Measurements from ENCODE around the gene SMYD3. TPM values are rescaled to one million over a fixed set of nuclear protein-coding genes. Genes with fewer than 3 reads are reported as not detected.
"Not testable (repeated sequence)": the region's sequence is repeated elsewhere in the genome, so short reads cannot be mapped to it uniquely, and the experiment has no call there.

The SMYD3 gene
- total RNA-seq, 3 donors from 2014 or later: 16.8 to 28.8 (median 19.5) TPM

DNA sequence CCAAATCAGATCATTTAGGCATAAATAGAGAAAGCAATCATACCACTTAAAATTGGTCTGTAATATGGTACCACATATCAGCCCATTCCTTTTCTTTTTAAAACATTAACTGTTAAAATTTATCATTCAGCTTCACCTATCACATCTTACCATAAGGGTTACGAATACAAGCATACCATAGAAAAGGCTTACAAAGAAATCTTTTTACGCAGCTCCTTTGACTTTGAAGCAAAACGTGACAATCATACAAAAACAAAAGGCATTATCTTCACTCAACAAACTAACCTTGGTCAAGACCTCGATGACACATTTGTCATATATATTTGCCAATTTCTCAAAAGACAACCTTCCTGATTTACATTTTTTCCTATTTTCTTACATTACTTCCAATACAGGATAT is 169.0 kb downstream of the SMYD3 start:
- intact Hi-C loops (cut with DNase I; ENCODE audit: low total_unique reads): loop anchor here (10.0 kb wide), 1 partner anchor 693 kb away; no protein-coding TSS in a partner anchor
- no peak overlapping the region for H3K4me3 ChIP-seq
- TF ChIP-seq, protein P1, sequence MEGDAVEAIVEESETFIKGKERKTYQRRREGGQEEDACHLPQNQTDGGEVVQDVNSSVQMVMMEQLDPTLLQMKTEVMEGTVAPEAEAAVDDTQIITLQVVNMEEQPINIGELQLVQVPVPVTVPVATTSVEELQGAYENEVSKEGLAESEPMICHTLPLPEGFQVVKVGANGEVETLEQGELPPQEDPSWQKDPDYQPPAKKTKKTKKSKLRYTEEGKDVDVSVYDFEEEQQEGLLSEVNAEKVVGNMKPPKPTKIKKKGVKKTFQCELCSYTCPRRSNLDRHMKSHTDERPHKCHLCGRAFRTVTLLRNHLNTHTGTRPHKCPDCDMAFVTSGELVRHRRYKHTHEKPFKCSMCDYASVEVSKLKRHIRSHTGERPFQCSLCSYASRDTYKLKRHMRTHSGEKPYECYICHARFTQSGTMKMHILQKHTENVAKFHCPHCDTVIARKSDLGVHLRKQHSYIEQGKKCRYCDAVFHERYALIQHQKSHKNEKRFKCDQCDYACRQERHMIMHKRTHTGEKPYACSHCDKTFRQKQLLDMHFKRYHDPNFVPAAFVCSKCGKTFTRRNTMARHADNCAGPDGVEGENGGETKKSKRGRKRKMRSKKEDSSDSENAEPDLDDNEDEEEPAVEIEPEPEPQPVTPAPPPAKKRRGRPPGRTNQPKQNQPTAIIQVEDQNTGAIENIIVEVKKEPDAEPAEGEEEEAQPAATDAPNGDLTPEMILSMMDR (IDR thresholded peaks at IDR 0.05): no peak
- TF ChIP-seq POLR2AphosphoS5 (IDR thresholded peaks at IDR 0.05) (no peak), POLR2A (IDR thresholded peaks at IDR 0.05) (no peak)

GRCh38 chr1:246335151-246335550 is 171.9 kb downstream of the SMYD3 start:
- no peaks in the 10 kb centered on the region for H3K27me3 ChIP-seq
- H3K4me3 ChIP-seq: no peak overlapping the region
- no peak overlapping the region for H3K27ac ChIP-seq
- DNase-seq (ENCODE audit: low spot score in 2 of 2): no peak
- TF ChIP-seq POLR2A (IDR thresholded peaks at IDR 0.05) (no peak), POLR2AphosphoS5 (IDR thresholded peaks at IDR 0.05) (no peak)
- TF ChIP-seq, protein P1 (IDR thresholded peaks at IDR 0.05): no peak
- H3K4me1 ChIP-seq: no peaks in the 10 kb centered on the region
- H3K9me3 ChIP-seq: no peaks in the 10 kb centered on the region
- intact Hi-C loops (cut with DNase I; ENCODE audit: low total_unique reads): loop anchor here (10.0 kb wide), 1 partner anchor 690 kb away; no protein-coding TSS in a partner anchor
- no peaks in the 10 kb centered on the region for H3K36me3 ChIP-seq

More for the DNA sequence above, 169.0 kb downstream of the SMYD3 start:
- Histone ChIP-seq H3K27me3 (no peaks in the 10 kb centered on the region), H3K9me3 (no peaks in the 10 kb centered on the region), H3K27ac (no peak overlapping the region), H3K4me1 (no peaks in the 10 kb centered on the region), H3K36me3 (no peaks in the 10 kb centered on the region)
- no peak for DNase-seq (ENCODE audit: low spot score in 2 of 2)

DNA sequence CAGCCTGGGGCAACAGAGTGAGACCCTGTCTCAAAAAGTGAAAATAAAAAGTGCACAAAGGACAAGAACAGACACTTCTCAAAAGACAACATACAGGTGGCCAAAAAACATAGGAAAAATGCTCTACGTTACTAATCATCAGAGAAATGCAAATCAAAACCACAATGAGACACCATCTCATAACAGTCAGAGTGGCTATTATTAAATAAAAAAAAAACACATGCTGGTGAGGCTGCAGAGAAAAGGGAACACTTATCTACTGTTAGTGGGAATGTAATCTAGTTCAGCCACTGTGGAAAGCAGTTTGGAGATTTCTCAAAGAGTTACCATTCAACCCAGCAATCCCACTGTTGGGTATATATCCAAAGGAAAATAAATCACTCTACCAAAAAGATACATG is 173.2 kb downstream of the SMYD3 start:
- intact Hi-C loops (cut with DNase I; ENCODE audit: low total_unique reads): loop anchor here (10.0 kb wide), 1 partner anchor 689 kb away; no protein-coding TSS in a partner anchor
- H3K4me1 ChIP-seq: no peaks in the 10 kb centered on the region
- H3K27me3 ChIP-seq: no peaks in the 10 kb centered on the region
- H3K36me3 ChIP-seq: no peaks in the 10 kb centered on the region
- TF ChIP-seq POLR2A (IDR thresholded peaks at IDR 0.05) (no peak), POLR2AphosphoS5 (IDR thresholded peaks at IDR 0.05) (no peak)
- TF ChIP-seq, protein P1 (IDR thresholded peaks at IDR 0.05): no peak
- DNase-seq (ENCODE audit: low spot score in 2 of 2): no peak
- H3K4me3 ChIP-seq: no peak overlapping the region
- H3K9me3 ChIP-seq: no peaks in the 10 kb centered on the region
- no peak overlapping the region for H3K27ac ChIP-seq

- Histone ChIP-seq H3K36me3 (no peaks in the 10 kb centered on the region), H3K27me3 (no peaks in the 10 kb centered on the region), H3K4me1 (no peaks in the 10 kb centered on the region), H3K4me3 (no peak overlapping the region), H3K27ac (no peak overlapping the region), H3K9me3 (no peaks in the 10 kb centered on the region)
- intact Hi-C loops (cut with DNase I; ENCODE audit: low total_unique reads): loop anchor here (10.0 kb wide), 1 partner anchor 687 kb away; no protein-coding TSS in a partner anchor
- TF ChIP-seq POLR2AphosphoS5 (IDR thresholded peaks at IDR 0.05) (no peak), POLR2A (IDR thresholded peaks at IDR 0.05) (no peak)
- TF ChIP-seq, protein P1 (IDR thresholded peaks at IDR 0.05): no peak
- no peak for DNase-seq (ENCODE audit: low spot score in 2 of 2)
Observed at GRCh38 chr1:246332078-246332477, 175.0 kb downstream of the SMYD3 start.

DNA sequence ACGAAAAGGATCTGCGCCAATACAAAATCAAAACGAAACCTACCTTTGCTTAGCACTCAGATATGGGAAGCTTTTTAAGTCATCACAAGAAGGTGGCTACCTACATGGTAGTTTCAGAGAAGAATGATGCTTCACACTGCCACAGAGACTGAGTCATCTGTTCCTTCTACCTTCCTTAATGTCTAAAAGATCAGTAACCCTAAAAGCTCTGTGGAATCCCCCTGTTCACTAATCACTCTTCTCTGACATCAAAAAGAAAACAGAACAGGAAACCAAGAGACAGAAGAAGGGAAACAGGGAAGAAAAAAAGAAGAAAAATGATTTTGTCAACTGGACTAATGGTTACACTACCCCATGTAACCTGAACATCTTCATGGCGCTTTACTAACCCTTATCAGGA is 177.2 kb downstream of the SMYD3 start:
- H3K36me3 ChIP-seq: no peaks in the 10 kb centered on the region
- TF ChIP-seq, protein P1 (IDR thresholded peaks at IDR 0.05): no peak
- intact Hi-C loops (cut with DNase I; ENCODE audit: low total_unique reads): loop anchor here (10.0 kb wide), 1 partner anchor 685 kb away; no protein-coding TSS in a partner anchor
- no peak overlapping the region for H3K27ac ChIP-seq
- H3K4me1 ChIP-seq: no peaks in the 10 kb centered on the region
- no peak overlapping the region for H3K4me3 ChIP-seq
- H3K27me3 ChIP-seq: no peaks in the 10 kb centered on the region
- no peaks in the 10 kb centered on the region for H3K9me3 ChIP-seq
- DNase-seq (ENCODE audit: low spot score in 2 of 2): no peak

DNA sequence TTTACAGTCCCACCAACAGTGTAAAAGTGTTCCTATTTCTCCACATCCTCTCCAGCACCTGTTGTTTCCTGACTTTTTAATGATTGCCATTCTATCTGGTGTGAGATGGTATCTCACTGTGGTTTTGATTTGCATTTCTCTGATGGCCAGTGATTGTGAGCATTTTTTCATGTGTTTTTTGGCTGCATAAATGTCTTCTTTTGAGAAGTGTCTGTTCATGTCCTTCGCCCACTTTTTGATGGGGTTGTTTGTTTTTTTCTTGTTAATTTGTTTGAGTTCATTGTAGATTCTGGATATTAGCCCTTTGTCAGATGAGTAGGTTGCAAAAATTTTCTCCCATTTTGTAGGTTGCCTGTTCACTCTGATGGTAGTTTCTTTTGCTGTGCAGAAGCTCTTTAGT is 177.8 kb downstream of the SMYD3 start:
- H3K36me3 ChIP-seq; H3K4me1 ChIP-seq; intact Hi-C loops (cut with DNase I; ENCODE audit: low total_unique reads); H3K27me3 ChIP-seq; H3K27ac ChIP-seq; H3K4me3 ChIP-seq; DNase-seq (ENCODE audit: low spot score in 2 of 2); H3K9me3 ChIP-seq: not testable (repeated sequence)
